Calu3 (cell line): ENCODE measurements around the gene EN1. TPM values are rescaled to one million over a fixed set of nuclear protein-coding genes. Genes with fewer than 3 reads are reported as not detected.

Source experiments
- BruUV-seq: library from RNA; stranded (reverse); fragments of 400-500 nt; replicated peaks from 2 replicates; lab custom pipeline; 2021; lab: Mats Ljungman, UMichigan
- CTCF ChIA-PET: fragments of 300-600 bp; sonication (Branson Sonifier 250); formaldehyde crosslinking; loops from one replicate; lab custom pipeline; 2022; ENCODE audit warnings: antibody characterized with exemption; lab: Charles Lee
- DNase-seq: peaks from one replicate; pipeline ENCODE4 v3.0.0; 2022
- H3K27ac Mint-ChIP-seq: one replicate; pipeline ENCODE4 v1.8.0; 2022; ENCODE audit warnings: mixed read lengths; ENCODE audit not compliant: unreplicated experiment
- H3K27me3 Mint-ChIP-seq: one replicate; pipeline ENCODE4 v1.8.0; 2022; ENCODE audit warnings: mixed read lengths; ENCODE audit not compliant: unreplicated experiment
- H3K36me3 Mint-ChIP-seq: one replicate; pipeline ENCODE4 v1.8.0; 2022; ENCODE audit warnings: mild to moderate bottlenecking, moderate library complexity, mixed read lengths; ENCODE audit not compliant: insufficient read depth, unreplicated experiment
- H3K4me1 Mint-ChIP-seq: one replicate; pipeline ENCODE4 v1.8.0; 2022; ENCODE audit warnings: mild to moderate bottlenecking, low read depth, mixed read lengths; ENCODE audit not compliant: unreplicated experiment
- H3K4me3 Mint-ChIP-seq: one replicate; pipeline ENCODE4 v1.8.0; 2022; ENCODE audit warnings: mild to moderate bottlenecking, low read depth, moderate library complexity, mixed read lengths; ENCODE audit not compliant: unreplicated experiment
- H3K9me3 Mint-ChIP-seq: one replicate; pipeline ENCODE4 v1.8.0; 2022; ENCODE audit warnings: low read depth, mixed read lengths; ENCODE audit not compliant: unreplicated experiment
- CTCF ChIP-seq: fragments of 200-600 bp; IDR thresholded peaks from one replicate; pipeline ENCODE4 v1.8.0; 2022; ENCODE audit warnings: antibody characterized with exemption; ENCODE audit not compliant: unreplicated experiment
- intact Hi-C: fragments of 100-400 bp; cut with micrococcal nuclease; formaldehyde crosslinking; loops from one replicate; pipeline ENCODE4 v1.10.0; 2022; ENCODE audit not compliant: unreplicated experiment
- total RNA-seq: library from RNA; stranded (reverse); gene quantifications from 2 replicates; pipeline ENCODE4 v1.2.3, GENCODE V29; 2022

The EN1 gene
- total RNA-seq, 1 experiment from 2014 or later: 2.3 TPM

GRCh38 chr2:118805064-118805690, 42.3 kb downstream of the EN1 start:
- Mint-ChIP-seq H3K4me1 (peaks cover 8% of the 10 kb centered on the region), H3K4me3 (no peak overlapping the region), H3K27me3 (no peaks in the 10 kb centered on the region), H3K9me3 (no peaks in the 10 kb centered on the region), H3K36me3 (no peaks in the 10 kb centered on the region), H3K27ac (no peak overlapping the region)
- no peak for TF ChIP-seq CTCF
- DNase-seq: no peak
- intact Hi-C loops: no loop called here
- CTCF ChIA-PET: no interaction called here
- BruUV-seq: no TSS peak

- no peaks in the 10 kb centered on the region for H3K27me3 Mint-ChIP-seq
- DNase-seq: no peak
- H3K4me1 Mint-ChIP-seq: peaks cover 8% of the 10 kb centered on the region
- H3K27ac Mint-ChIP-seq: no peak overlapping the region
- H3K36me3 Mint-ChIP-seq: no peaks in the 10 kb centered on the region
- intact Hi-C loops: no loop called here
- CTCF ChIA-PET: no interaction called here
- H3K9me3 Mint-ChIP-seq: no peaks in the 10 kb centered on the region
- no peak overlapping the region for H3K4me3 Mint-ChIP-seq
- BruUV-seq: no TSS peak
- no peak for TF ChIP-seq CTCF
Observed at GRCh38 chr2:118803012-118803411, 44.4 kb downstream of the EN1 start.

- TF ChIP-seq CTCF: no peak
- CTCF ChIA-PET: no interaction called here
- H3K27me3 Mint-ChIP-seq: peaks cover 13% of the 10 kb centered on the region
Observed at GRCh38 chr2:118801151-118801550, 46.3 kb downstream of the EN1 start.

GRCh38 chr2:118800736-118801135, 46.7 kb downstream of the EN1 start:
- TF ChIP-seq CTCF: no peak
- peaks cover 8% of the 10 kb centered on the region for H3K4me1 Mint-ChIP-seq
- no peaks in the 10 kb centered on the region for H3K36me3 Mint-ChIP-seq
- no peak overlapping the region for H3K4me3 Mint-ChIP-seq
- peaks cover 15% of the 10 kb centered on the region for H3K27me3 Mint-ChIP-seq
- BruUV-seq: no TSS peak
- CTCF ChIA-PET: no interaction called here
- no peak overlapping the region for H3K27ac Mint-ChIP-seq
- no peak for DNase-seq
- peaks cover 5% of the 10 kb centered on the region for H3K9me3 Mint-ChIP-seq
- intact Hi-C loops: no loop called here

More at GRCh38 chr2:118801151-118801550, 46.3 kb downstream of the EN1 start:
- peaks cover 8% of the 10 kb centered on the region for H3K4me1 Mint-ChIP-seq
- H3K36me3 Mint-ChIP-seq: no peaks in the 10 kb centered on the region
- BruUV-seq: no TSS peak
- H3K4me3 Mint-ChIP-seq: no peak overlapping the region
- H3K9me3 Mint-ChIP-seq: peaks cover 5% of the 10 kb centered on the region
- intact Hi-C loops: no loop called here
- no peak for DNase-seq
- no peak overlapping the region for H3K27ac Mint-ChIP-seq
